NCI-H128 (cell line): ENCODE results near the gene MYLK.

ENCODE experiments used
- DNase-seq: peaks from one replicate; lab custom pipeline; 2025; ENCODE audit not compliant: unreplicated experiment; lab: John Stamatoyannopoulos, UW

The MYLK gene

DNA sequence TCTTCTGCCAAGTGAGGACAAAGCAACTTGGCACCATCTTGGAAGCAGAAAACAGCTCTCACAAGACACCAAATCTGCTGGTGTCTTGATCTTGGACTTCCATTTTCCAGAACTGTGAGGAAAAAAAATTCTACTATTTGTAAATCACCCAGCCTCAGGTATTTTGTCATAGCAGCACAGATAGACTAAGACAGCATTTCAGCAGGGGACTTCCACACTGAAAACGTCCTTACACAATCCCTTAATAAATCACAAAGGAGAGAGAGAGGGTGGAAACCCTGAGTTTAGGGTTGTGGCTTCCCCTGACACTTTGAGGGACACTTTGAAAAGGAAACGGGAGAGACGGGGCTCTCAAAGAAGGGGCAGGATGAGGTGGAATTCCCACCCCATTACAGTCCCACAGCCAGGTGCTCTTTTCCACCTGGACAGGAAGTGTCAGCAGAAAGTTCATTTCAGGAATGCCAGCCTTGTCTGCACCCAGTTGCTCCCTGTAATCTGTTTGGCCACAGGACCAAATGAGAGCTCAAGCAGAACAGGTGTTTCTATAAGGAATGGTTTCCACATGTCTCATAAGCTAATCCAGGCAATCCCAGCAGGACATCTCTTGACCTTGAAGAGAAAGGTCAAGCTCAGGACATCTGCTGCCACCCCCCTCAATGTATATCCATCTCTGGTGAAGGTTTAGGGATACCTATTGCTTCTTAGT lies 51.3 kb downstream of the MYLK start:
- no peak for DNase-seq

DNA sequence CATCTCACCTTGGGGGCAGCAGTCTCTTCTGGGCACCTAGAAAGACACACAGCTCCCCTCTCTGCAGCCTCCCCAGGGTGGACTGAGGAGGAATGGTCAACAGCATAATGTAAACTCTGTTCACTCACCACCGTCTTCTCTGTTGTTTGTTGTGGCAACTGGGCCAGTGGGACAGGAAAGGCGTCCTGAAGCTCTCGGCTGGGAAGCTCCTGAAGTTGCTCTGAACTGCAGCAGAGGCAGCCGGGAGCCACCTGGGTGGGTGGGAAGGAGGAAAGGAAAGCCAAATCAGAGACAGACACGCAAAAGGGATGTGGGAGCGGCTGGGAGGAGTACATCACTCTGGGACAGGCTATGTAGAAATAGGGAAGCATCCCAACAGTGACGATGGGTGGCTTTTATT lies 52.7 kb downstream of the MYLK start:
- no peak for DNase-seq

DNA sequence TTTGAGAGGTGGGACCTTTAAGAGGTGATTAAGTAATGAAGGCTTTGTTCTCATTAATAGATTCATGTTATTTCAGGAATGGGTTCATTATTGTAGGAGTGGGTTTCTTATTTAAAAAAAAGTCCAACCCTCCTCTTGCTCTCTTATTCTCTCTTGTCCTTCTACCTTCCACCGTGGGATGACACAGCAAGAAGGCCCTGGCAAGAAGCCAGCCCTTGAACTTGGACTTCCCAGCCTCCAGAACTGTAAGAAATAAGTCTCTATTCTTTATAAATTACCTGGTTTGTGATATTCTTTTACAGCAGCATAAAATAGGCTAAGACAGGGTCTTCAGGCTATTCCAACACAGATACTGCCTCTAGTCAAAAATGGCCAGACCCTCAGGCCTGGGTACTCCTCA lies 62.2 kb downstream of the MYLK start:
- DNase-seq = no peak

DNA sequence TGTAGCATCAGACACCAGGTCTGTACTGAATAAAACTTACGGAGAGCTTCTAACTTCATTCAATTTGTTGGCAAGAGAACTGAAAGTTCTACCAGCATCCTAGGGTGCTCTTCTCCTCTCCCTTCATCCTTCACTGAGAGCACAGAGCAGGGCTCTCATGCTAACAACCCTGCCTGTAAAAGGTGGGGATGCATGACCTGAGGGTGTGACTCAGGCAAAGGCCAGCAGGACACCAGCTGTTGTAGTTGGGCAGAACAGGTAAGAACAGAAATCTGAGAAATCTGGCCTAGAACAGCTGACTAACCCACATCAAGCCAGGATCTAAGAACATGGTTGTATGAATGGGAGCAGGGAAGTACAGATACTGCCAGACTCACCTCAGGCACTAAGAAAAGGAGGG lies 64.2 kb downstream of the MYLK start:
- DNase-seq = no peak

DNA sequence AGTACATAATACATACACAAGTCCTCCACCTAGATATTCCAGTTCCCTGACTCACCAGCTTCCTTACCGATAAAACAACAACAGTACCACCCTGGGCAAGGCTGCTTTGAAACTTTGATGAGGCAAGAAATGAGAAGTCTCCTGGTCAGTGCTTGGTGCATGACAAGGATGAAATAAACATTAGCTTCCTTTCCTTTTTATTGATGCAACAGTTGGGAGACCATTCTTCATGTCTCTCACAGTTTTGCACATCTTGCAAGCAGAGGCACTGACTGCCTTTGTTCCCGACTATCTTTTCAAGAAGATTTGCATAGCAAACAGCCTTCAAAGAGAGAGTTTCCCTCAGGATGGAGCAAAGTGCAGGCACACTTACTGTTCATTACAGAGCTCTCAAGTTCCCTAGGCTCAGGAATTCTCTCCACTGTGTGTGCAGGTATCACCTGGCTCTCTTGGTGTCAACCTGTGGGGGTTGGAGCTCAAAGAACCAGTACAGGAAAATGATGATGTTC lies 65.2 kb downstream of the MYLK start:
- no peak for DNase-seq

DNA sequence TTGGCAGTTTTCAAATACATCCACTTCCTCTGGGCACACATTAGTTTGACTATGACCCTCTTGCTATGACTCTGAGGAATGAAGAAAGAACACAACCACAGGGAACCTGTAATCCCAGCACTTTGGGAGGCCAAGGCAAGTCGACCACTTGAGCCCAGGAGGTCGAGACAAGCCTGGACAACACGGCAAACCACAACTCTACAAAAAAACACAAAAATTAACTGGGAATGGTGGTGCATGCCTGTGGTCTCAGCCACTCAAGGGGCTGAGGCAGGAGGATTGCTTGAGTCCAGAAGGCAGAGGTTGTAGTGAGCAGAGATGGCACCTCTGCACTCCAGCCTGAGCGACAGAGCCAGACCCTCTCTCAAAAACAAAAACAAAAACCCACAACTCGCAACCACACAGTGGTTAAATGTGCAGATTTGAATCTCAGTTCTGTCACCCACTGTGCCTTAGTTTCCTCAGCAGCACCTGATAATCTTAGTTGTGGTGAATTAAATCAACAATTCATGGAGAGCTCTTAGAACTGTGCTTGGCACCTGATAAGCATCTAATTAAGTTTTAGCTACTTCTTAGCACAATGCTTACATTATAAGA lies 65.7 kb downstream of the MYLK start:
- DNase-seq = no peak

DNA sequence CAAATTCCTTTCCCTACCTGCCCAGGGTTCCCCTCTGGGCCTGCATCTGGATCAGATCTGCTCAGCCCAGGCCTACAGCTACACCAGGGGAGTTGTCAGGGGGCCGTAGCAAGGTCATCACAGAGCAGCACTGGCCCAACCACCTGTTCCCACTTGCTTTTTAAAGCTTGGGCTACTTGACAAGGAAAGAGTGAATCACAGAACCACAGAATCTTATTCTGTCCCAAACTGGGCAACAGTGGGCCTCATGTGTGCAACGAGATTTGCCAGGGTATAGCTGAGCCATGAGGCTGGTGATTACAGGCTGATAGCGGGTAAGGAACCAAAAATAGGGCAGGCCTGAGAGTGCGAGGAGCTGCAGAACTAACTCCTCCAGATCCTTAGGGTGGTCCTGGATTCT lies 66.7 kb downstream of the MYLK start:
- no peak for DNase-seq

DNA sequence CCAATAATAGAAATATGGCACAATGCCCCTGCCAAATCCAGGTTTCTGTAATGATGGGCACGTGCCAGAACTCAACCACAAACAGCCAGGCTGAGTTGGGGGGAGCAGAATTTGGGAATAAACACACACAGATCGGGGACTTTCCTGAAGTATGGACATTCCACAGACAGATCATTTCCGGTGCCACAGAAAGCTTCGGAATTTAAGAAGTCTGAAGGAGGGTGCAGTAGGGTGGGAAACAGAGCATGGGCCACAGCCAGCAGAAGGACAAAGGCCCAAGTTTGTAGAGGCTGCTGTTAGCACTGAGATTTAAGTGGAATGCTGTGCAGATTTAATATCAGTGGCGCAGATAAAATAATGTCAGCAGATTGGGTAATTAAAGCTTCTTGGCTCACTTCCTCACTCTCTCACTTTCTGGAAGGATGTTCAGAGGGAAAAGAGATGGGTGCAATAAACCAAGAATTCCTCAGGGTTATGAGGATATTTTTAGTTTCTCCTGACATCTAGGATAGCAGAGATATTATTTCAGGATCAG lies 67.4 kb downstream of the MYLK start:
- no peak for DNase-seq

DNA sequence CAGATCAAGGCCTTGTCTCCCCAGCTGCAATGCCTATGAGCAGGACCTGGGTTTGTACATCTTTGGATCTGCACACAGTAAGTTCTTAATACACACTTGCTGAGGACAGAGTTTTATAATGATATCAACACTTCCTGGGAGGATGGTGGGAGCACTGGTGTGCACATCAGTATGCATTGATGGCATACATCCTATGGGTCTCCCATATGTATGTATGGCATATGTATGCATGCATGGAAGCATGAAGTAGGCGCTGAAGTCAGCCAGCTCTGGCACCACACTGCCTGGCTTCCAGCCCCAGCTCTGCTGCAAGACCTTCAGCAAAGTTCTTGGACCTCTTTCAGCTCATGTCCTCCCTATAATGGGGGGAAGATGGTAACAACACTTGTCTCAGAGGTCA lies 68.2 kb downstream of the MYLK start:
- DNase-seq = no peak

DNA sequence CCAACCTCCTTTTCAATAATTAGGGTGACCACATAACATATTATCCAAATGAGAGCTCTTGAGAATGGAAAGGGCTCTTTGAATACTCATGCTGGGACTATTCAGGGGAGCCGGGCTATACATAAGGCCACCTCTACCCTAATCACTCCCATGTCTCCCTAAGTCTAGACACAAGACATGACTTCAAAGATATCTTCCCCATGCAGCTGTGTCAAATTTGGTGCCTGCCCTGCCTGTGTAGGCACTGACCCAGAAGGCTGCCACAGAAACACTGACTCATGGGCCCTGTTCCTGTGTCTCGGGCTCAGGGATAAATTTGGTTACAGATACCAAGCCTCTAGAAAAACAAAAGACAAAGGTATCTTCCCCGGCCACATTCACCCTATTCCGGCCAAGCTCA lies 70.3 kb downstream of the MYLK start:
- DNase-seq = no peak

DNA sequence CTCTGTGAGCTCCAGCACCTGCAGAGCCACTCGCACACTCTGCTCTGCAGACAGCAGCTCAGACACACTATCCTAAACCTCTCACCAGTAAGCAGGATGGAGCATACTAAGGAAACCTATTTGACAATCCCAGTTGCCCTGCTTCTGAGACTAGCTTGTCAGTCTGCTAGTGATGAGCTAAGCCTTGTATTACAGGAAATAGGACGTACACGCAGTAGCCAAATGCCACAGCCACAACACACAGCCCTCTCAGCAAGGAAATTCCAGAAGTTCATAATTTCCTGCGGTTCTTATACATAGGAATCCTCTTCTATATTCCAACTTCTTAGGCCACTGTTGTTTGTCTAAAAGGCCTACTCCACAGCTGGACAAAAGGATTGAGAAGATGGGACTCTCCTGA lies 74.5 kb downstream of the MYLK start:
- no peak for DNase-seq

DNA sequence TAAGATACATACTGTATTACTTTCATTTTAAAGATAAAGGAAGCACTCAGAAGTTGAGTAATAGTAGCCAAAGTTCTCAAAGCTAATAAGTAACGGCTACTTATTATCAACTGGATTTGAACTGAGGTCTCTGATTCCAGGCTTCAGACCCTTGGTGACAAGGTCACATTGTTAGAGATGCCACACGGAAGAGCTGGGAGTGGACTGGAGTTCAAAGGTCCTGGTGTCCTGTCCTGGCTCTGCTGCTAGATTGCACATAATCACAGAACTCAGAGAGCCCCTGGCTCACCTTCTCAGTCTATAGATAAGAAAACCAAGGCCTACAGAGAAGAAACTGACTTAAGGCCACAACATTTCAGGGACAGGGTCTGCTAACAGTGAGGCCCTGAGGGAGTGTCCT lies 75.3 kb downstream of the MYLK start:
- DNase-seq = no peak

DNA sequence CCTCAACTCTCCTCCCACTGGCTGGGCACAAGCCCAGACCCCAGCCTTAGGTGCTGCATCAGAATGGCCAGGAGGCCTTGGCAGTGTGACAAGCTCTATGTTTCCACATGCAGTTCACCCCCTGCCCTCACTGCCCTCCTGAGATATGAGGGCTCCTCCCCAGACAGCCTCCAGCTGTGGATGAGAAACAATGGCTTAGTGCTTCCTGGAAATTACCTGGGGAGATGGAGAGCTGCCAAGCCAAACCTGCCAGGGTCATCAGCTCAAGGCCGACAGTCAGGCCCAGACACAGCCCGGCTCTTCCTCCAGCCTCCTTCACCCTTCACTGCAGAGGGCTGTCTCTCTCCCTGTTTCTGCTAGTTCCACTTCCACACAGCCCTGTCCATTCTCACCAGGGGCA lies 76.3 kb downstream of the MYLK start:
- no peak for DNase-seq

DNA sequence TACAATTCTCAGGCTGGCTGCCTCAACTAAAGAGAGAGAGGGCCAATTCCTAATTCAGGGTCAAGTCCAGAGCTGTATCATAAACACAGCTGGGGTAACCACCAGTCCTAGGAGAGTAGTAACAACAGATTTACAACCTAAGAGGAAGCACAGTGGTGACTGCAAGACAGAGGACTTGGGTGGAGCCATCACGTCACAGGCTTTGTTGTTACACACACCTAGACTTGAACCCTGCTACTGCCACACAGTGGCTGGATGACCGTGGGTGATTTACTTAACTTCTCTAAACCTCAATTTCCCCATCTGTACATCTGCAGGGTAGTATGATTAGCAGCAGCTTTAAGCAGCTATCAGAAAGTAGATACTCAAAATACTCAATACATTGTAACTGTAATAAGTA lies 78.6 kb downstream of the MYLK start:
- DNase-seq = no peak

DNA sequence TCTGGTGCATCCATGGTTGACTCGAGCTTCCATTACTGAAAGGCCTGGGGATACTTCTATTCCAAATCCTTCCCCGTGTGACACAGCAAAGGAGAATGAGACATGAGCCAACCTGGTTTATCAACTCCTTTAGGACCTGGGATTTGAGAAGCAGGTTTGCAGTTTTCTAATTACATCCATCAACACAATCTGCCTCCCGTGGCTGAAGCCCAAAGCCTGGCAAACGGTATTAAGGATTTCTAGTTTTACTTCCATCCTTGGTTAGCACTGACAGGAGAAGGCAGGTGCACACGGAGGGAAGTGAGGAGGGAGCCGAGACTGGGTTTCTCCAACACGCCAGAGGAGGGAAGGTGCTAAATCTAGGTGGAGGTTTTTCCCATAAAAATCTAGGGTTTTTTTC lies 79.0 kb downstream of the MYLK start:
- no peak for DNase-seq

DNA sequence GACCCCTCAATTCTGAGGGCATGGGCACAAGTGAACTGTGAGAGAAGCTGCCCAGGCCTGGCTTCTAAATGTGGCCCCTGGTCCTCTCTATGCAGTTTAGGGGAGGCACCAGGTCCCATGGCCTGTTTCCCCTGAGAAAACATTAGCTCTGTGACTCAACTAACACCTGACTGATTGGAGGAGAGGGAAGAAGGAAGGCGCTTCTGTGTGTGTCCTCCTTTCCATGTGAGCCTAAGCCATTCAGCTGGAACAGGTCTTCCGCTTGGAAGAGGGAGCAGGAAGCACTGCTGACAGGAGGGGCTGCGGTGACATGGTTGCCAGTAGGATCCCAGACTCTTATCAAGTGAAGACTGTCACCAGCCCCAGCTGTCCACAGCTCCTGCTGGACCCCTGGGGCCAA lies 79.5 kb downstream of the MYLK start:
- DNase-seq = no peak

DNA sequence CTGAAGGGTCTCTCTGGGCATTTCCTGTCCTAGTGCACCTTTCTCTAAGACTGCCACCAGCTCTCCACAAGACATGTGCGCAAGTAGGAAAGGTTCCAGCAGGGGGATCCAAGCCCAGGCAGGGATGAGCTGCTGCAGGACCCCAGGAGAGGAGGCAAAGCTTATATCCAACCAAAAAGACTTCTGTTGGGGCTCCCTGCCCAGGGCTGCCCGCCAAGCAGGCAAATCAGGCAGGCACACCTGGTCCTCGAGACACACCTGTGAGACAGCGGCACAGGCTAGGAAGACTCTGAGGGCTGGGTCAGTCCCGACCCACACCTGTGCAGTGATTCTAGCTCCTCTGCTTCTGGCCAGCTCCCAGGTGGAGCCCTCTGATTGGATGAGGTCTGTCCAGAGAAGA lies 80.6 kb downstream of the MYLK start:
- no peak for DNase-seq

DNA sequence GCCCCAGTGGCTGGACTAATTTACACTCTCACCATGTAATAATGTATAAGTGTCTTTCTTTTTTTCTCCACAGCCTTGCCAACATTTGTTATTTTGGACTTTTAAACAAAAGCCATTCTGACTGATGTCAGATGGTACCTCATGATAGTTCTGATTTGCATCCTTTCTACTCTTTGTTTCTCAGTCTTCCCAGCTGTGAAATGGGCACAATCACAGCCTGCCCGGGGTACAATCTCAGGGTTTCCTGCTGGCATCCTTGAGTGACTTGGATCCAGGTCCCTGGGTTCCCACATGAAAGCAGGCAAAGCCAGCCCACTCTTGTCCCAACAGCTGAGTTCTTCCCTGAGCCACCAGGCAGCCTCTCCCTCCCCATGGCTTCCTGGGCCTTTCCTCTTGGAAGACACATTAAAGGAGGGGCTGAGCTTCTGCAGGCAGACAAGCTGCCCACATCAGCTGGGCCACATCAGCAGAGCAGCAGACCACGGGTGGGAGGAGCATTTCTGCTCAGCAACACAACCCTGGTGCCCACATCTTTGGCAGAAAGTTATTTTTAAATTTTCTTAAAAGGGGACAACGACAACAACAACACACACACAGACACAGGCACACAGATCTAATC lies 82.0 kb downstream of the MYLK start:
- DNase-seq = no peak

DNA sequence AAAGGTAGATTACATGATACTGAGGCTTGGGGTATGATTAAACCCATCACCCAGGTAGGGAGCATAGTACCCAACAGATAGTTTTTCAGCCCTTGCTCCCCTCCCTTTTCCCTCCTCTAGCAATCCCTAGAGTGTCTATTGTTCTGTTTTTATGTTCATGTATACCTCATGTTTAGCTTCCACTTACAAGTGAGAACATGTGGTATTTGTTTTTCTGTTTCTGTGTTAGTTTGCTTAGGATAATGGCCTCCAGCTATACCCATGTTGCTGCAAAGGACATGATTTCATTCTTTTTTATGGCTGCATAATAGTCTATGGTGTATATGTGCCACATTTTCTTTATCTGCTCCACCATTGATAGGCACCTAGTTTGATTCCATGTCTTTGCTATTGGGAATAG lies 82.7 kb downstream of the MYLK start:
- no peak for DNase-seq

DNA sequence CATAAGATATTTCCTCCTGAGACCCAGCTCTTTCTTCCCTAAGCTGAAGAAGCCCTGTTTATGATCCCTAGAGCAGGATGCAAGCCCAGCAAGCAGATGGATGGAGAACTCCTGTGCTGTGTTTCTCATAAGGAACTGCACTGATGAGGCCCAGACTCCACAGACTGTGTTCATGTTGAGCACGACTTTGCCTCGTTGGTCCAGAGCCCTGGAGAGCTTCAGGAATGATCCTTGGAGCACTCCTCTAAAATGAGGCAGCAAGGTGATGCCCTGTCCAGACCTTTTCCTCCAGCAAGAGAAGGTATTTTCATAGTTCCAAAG lies 83.8 kb downstream of the MYLK start:
- no peak for DNase-seq

DNA sequence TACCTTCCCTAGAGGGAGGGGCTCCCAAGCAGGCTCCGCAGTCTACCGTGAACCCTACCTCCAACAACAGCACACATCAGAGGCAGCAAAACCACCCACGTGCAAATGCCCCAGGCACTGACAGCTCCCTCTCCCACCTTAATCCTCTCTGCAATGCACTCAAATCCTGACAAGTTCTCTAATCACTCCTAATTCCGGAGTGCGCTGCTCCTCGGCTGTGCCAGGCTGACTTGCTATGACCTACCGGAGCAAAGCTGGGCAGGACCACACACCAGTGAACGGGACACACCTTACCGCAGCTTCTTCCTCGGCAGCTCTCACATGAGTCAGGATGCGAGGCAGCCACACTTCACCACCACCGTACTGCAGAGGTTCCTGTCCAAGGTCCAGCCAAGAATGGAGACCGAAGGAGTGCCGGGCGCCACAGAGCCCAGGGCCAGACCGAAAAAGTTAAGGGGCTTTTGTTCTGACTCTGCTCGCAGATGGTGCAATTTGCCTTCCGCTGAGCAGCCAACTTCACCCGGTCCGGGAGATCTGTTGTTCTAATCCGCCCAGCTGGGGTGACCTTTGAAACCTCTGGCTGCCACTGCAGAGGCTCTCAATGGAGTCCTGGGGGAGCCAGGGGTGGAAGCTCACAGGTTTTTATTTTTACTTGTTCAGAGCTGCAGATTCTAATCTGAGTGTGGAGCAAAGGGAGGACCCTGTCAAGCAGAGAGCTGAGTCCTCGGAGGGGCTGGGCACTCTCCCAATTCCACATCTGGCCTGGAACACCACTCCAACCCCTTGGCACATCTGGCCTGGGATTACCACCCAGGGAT lies 84.4 kb downstream of the MYLK start:
- DNase-seq = no peak

DNA sequence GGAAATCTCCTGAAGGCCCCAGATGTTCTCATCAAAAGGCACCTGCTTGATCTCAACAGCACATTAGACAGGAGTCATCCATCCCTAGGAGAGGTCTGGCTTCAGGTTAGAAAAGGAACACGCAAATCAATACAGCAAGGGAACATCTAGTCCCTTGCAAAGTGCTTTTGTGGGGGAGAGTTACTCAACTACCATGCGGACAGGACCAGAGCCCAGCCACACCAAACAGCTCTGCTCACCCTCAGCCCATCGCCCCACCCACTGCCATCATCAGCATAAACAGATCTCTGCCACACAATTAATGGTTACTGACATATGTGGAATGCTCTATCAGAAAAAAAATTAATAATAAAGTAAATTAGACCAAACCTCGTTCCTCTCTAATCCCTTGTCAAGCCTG lies 85.6 kb downstream of the MYLK start:
- DNase-seq = no peak
